Stimulated activated CD8-positive, alpha-beta memory T cell treated with anti-CD3 and anti-CD28 coated beads, Interleukin-4, amount 100 ng/mL, for 48 hours (primary cell): Measurements from ENCODE around the gene CCDC13.

ENCODE experiments used
- DNase-seq: peaks from one replicate; pipeline ENCODE4 v3.0.0-alpha.2; 2020

The CCDC13 gene

GRCh38 chr3:42731476-42732195 lies 41.4 kb downstream of the CCDC13 start:
- peak; percentile 8 for DNase-seq

GRCh38 chr3:42730706-42731420 lies 42.2 kb downstream of the CCDC13 start:
- DNase-seq: peak; percentile 5

GRCh38 chr3:42730294-42730693 lies 42.8 kb downstream of the CCDC13 start:
- DNase-seq: peak; percentile 6

GRCh38 chr3:42729404-42730145 lies 43.5 kb downstream of the CCDC13 start:
- DNase-seq: no peak

GRCh38 chr3:42728668-42729364 lies 44.2 kb downstream of the CCDC13 start:
- peak; percentile 10 for DNase-seq

- peak; percentile 9 for DNase-seq
Measured at GRCh38 chr3:42728056-42728455, 45.0 kb downstream of the CCDC13 start.

GRCh38 chr3:42725454-42725853 lies 47.6 kb downstream of the CCDC13 start:
- no peak for DNase-seq

- DNase-seq: no peak
Measured at GRCh38 chr3:42723219-42723618, 49.8 kb downstream of the CCDC13 start.
